Medulla oblongata (tissue), 1 donor: ENCODE results near the gene DPY19L1.
"Not testable (repeated sequence)": the region's sequence is repeated elsewhere in the genome, so short reads cannot be mapped to it uniquely, and the experiment has no call there.

ENCODE experiments used
- DNase-seq: peaks from one replicate; pipeline ENCODE4 v3.0.0-alpha.2; 2015; ENCODE audit errors: extremely low spot score

DPY19L1 gene

DNA sequence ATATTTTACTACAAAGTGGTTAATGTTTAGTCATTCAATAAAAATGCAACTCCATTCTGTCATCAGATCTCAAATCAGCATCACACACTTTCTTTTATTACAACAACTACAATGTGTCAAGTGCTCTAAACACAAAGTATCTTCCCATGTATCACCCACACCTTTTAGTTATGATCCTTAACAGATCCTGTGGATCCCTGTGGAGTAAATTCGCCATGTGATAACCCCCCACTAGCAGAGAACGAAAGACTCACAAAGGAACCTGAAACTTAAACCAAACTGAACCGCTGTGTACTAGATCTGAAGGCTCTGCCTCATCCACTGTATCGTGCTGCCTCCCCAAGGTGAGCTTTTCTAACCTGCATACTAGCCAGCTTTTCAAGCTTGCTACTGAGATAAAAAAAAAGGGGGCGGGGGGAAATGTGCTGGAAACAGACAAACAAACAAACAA is 1.7 kb downstream of the DPY19L1 start:
- DNase-seq: peak; percentile 71

GRCh38 chr7:35032166-35032565 is 5.1 kb downstream of the DPY19L1 start:
- DNase-seq: no peak

- DNase-seq: no peak
Observed at GRCh38 chr7:35030848-35031247, 6.4 kb downstream of the DPY19L1 start.

DNA sequence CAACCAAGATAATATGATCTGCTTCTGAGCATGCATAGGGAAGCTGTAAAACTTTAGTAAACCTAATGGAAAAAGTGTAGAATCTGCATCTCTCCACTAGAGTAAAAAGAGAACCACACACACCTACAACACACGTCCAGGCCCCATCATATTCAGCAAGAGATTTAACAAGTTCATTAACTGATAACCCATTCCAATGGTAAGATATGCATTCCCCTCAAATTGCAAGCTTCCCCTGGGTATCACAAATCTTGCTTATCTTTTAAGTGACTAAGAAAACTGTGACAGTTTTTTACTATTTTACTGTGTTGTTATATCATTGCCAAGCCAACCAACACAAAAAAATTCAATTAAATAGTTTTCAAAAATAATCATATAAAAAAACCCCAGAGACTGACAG is 8.0 kb downstream of the DPY19L1 start:
- no peak for DNase-seq

DNA sequence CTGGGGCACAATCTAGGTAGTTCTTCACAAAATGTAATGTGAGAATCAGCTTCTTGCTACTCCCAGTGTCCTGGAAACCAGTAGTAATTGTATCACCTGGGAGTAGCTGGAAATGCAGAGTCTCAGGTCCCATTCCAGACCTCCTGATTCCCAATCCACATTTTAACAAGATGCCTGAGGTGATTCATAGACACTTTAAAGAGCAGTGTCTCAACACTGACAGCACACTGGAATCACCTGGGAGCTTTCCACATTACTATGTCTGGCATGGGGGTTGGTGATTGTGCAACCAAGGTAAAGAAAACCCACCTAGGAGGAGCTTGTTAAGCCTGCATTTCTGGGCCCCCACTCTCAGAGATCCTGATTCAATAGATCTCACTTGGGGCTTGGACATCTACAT is 11.1 kb downstream of the DPY19L1 start:
- DNase-seq: no peak

DNA sequence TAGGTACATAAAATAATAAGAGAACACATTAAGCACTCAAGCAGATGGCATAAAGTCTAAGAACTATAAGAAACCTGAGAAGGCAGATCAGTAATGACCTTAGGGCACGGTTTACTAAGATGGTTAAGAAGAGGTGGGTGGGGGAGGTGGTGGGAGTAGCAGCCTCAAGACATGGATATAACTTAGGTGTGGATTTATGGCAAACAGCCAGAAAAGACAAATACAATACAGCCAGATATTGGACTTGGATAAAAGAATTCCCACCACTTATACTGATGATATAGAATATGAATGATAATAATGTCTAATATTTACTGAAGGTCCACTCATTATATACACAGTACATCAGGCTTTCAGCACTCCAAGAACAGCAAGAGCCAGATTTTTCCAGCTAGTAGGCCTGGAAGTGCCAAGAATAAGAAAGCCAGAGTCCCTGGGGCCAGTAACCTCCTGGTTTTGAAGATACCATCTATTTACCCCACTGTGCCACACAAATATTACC is 11.9 kb downstream of the DPY19L1 start:
- no peak for DNase-seq

DNA sequence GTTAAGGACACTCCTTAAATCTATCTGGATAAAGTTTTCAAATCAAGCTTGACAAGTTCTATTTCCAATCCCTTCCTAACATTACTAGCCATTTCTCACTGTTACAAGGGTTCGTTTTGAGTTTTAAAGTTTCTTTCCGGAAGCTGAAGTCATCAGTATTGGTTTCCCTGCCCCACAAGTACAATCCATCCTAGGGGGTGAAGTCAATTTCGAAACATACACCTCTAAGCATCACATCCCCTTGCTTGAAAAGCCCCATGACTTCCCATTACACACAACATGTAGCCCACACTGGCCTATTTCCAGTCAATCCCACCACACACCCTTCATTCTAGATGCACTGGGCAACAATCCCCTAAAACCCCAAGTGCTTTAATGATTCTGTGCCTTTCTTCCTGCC is 13.0 kb downstream of the DPY19L1 start:
- DNase-seq: no peak

DNA sequence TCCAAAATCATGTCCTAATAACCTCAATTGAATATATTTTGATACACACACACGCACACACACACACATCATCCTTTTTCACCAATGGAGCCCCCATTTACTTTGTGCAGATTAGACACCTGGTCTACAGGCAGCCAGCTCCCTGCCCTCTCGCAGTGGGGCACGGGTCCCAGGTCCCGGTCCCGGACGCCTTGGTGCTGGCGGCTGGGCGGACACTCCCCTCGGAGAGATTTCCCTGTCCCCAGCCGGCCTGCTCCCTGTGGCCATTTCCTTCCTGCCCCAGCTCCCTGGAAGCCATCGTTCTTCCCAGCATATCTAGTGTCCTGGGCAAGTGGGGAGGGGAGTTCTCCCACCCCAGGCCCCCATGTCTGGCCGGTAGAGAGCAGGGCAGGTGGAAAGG is 14.6 kb downstream of the DPY19L1 start:
- DNase-seq: no peak

DNA sequence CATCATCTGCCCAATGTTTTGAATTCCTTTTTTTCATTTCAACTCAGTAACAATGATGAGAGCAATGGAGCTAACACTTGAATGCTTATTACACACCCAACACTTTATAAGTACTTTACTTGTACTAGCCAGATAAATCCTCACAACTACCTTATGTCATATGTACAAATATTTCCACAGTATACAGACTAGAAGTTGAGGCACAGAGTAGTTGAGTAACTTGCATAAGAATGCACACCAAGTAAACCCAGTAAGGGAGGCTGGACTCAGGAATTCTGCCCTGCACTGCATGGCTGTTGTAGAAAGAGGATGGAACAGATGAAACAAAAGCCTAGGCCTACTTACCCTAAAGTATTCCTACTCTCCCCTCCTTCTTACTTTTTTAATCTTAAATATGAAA is 15.8 kb downstream of the DPY19L1 start:
- no peak for DNase-seq

GRCh38 chr7:35019801-35020200 is 17.5 kb downstream of the DPY19L1 start:
- no peak for DNase-seq

- no peak for DNase-seq
Observed at GRCh38 chr7:35019179-35019729, 18.0 kb downstream of the DPY19L1 start.

GRCh38 chr7:35015346-35015859 is 21.9 kb downstream of the DPY19L1 start:
- DNase-seq: peak; percentile 38

DNA sequence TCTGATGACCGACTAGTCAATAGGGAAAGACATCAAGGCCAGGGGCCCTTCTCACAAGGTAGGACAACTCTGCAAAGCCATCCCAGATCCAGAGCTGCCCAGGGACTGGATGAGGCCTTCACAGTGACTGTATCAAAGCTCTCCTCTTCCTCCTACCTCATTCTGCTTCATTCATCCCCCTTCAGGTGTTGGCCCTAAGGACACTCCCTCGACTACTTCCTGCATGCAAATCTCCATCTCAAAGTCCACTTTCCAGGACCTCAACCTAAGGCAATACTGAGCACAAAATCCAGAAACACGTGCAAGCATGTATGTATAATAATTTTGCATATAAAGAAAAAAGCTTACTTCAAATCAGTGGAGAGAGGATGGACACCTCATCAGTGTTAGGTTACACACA is 25.1 kb downstream of the DPY19L1 start:
- no peak for DNase-seq

- no peak for DNase-seq
Observed at GRCh38 chr7:35011085-35011484, 26.2 kb downstream of the DPY19L1 start.

GRCh38 chr7:35007768-35008167 is 29.5 kb downstream of the DPY19L1 start:
- DNase-seq: no peak

GRCh38 chr7:35004531-35005095 is 32.7 kb downstream of the DPY19L1 start:
- peak; percentile 39 for DNase-seq

DNA sequence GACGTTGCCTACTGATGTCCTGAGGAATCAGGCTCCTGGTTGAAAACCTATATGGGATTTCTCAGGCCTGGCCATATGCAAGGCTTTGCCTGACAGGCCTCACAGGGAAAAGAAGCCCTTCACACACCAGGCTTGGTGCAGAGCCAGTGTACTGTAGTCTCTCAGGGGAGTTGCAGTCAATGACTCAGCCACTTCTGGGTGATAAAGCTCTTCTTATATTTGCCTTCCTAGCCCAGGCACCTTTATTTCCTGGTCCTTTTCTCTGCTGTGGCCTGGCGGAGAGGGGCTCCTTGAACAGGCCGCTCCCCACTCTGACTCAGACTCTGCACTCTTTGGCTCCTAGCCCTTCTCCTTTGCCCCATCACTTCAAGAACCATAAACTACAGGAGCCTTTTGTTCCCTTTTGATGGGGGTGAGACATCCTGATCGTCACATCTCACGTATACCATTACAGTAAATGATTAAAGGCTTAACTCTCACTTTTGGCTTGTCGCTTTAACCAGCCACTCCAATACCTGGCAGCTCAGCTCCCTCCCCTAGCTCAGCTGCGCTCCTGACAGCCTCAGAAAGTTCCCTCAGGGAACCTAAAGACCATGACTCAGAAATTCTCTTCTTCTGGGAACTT is 33.5 kb downstream of the DPY19L1 start:
- peak; percentile 48 for DNase-seq

DNA sequence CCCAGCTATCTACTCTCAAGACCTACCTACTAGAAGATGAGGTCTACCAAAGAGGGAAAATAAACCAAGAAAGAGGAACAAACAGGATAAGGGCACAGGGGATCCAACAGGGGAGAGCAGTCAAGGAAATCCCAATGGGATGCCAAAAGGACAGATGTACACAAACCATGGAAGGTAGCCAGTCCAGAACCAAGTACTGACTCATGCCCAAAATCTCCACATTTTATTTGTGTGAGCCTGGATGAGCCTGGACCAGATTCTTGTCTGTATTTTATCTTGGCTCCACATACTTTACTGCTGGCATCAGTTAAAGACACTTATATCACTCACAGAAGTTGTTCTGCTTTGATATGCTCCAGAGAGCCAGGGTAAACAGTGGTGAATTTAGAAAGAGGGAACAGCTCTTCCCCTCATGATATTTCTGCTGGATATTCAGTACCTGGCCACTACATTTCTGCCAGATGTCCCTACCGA is 34.1 kb downstream of the DPY19L1 start:
- not testable (repeated sequence) for DNase-seq

DNA sequence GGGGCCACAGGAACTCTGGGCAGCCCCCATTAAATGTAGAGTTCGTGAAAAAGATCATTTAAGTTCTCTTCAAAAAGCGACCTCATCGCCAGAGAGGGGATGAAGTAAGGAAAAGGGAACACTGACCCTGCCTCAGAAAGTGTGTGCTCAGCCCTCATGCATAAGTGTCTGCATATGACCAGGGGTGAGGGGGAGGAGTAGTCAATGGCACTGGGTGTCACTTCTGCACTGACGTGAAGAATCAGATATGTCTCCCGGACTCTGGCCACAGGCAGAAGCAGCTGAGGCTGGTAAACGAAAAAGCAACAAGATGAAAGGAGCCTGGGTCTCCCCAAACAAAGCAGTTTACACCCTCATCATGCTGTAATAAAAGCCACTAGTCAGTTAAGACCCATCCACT is 39.0 kb downstream of the DPY19L1 start:
- DNase-seq: not testable (repeated sequence)

DNA sequence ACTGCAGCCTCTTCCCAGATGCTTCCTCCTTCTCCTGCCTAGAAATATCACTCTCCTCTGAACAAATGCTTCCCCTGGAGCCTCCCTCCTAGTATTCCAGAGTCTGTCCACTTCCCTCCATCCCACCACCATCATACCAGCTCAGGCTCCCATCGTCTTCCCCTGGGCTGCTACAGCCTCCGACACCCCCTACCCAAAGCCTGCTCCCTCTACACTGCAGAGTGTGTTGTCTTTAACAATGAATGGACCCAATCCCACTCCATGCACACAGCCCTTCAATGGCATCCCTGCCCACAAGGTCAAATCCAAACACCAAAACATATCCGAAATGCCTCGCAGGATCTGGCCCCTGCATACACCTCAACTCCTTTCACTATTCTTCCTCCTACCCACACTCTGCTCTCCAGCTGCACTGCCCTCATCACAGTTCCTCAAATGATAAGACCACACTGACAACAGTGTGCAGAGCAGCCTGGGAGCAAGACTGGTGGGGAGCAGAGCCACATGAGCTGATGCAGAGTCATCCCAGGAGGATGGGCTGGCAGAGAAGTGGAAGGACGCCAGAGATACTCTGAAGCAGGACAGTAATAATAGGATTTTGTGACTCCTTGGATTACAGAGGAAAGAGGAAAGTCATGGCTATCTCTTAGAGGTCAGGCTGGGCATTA is 40.7 kb downstream of the DPY19L1 start:
- not testable (repeated sequence) for DNase-seq

DNA sequence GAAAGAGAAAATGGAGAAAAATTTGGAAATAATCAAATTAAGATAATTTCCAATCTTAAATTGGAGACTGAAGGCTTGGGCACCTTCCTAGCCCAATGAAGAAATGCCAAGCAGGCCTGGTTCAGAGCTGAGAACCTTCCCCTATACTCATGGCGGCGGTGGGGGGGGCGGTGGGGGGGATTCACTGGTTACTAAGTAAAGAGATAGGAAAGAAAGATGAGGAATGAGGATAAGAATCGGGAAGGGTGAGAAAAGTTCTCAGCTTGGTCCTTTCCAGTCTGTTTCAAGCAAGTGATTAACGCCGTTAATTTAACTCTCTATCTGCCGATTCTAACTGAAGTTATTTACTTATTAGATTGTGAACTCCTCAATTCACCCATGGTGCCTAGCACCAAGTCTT is 41.5 kb downstream of the DPY19L1 start:
- no peak for DNase-seq
